Uterus (tissue), 2 donors: Measurements from ENCODE around the gene PLK1.

ENCODE experiments used
- CTCF ChIP-seq, 4 experiments: fragments of 200-600 bp in 2 of 4; fragments of 450-650 bp in 2 of 4; sonication (generic) in 2 of 4; IDR thresholded peaks; one replicate each; pipeline ENCODE4 v1.5.1; 2016 to 2019; ENCODE audit warnings: antibody characterized with exemption in 4 of 4, mild to moderate bottlenecking in 2 of 4, moderate library complexity in 1 of 4
- POLR2A ChIP-seq, 2 donors: fragments of 450-650 bp; IDR thresholded peaks; one replicate each; pipeline ENCODE4 v1.6.1; 2016; ENCODE audit warnings: antibody characterized with exemption in 2 of 2, mild to moderate bottlenecking in 1 of 2, moderate library complexity in 1 of 2

- TF ChIP-seq POLR2A (IDR thresholded peaks at IDR 0.05) = no peak
- no peak for TF ChIP-seq CTCF (IDR thresholded peaks at IDR 0.05)
Measured at GRCh38 chr16:23712976-23713375, 34.3 kb downstream of the PLK1 start, which contains the start of gene ERN2.
